ENCODE results near the gene ZDHHC20. TPM values are rescaled to one million over a fixed set of nuclear protein-coding genes. Genes with fewer than 3 reads are reported as not detected.
"Not testable (repeated sequence)": the region's sequence is repeated elsewhere in the genome, so short reads cannot be mapped to it uniquely, and the experiment has no call there.

Gene ZDHHC20
- total RNA-seq, 1 donor from 2014 or later = 87.5 TPM

DNA sequence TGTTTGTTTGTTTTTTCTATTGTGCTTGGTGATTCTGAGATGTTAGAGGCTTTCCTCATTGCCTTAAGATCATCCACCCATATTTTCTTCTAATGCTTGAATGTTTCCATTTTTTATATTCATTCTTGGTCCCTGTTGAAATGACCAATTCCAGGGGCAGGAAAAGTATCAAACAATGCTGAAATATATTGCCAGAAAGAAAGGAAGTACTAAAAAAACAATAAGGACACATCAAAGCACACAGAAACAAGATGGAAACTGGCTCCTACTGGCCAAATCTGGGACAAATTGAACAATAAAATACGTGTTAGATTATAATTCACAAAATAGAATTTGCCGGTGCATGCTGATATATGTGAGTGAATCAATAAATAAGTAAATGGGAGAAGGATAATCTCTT is 23.9 kb downstream of the ZDHHC20 start:
- DNase-seq (ENCODE audit: low read depth) = no peak

- no peak for DNase-seq (ENCODE audit: low read depth)
These were observed 24.5 kb downstream of the ZDHHC20 start for GRCh38 chr13:21434588-21434987.

DNA sequence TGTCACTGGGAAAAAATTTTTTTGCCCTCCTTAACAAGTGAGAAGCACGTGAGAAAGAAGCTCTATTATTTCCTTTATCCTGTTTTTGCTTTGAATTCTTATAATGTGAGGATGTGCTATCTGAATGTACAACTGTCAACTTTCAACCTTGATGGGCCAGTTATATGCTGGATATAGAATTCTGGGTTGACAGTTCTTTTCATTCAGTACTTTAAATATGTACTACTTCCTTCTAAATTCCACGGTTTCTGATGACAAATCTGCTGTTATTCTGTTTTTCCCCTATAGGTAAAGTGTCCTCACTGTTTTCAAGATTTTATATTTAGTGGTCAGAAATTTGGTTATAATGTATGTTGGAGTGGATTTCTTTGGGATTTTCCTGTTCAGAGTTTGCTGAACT is 29.9 kb downstream of the ZDHHC20 start:
- DNase-seq (ENCODE audit: low read depth) = no peak

GRCh38 chr13:21427741-21428140 is 31.4 kb downstream of the ZDHHC20 start:
- DNase-seq (ENCODE audit: low read depth) = no peak

GRCh38 chr13:21426238-21426637 is 32.9 kb downstream of the ZDHHC20 start:
- peak; percentile 9 for DNase-seq (ENCODE audit: low read depth)

DNA sequence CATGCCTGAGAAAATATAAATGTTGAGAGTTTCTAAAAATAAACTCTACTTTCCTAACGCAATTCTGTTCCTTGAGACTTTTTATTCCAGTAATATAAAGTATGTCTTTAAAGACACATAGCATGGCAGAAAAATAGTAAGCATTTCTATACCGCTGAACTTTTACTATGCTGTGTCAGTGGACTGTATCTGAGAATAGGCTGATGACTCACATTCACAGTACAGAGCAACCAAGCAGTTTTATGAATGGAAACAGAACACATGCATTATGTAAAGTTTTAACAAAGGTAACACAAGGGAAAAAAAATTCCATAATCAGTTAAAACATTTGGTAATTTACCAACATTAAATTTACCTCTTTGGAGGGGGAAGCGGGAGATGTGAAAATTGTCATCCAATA is 38.4 kb downstream of the ZDHHC20 start:
- DNase-seq (ENCODE audit: low read depth) = peak; percentile 67

DNA sequence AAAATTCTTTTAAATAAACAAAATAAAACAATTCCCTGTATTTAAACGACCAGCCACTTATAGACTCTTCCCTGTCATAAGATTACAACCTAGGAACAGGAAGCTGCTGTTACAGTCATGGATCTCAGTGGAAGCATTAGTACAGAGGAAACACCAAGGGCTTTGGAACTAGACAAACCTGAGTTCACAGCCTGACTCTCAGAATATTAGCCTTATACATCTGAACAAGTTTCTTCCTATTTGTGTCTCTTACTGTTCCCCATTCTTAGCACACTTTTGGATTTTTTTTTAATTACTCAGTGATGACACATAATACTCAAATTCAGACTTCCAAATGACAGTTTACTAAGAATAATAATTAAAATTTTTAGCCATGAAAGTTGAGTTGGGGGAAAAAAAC is 46.1 kb downstream of the ZDHHC20 start:
- no peak for DNase-seq (ENCODE audit: low read depth)

GRCh38 chr13:21410453-21410852 is 48.6 kb downstream of the ZDHHC20 start:
- DNase-seq (ENCODE audit: low read depth) = not testable (repeated sequence)

DNA sequence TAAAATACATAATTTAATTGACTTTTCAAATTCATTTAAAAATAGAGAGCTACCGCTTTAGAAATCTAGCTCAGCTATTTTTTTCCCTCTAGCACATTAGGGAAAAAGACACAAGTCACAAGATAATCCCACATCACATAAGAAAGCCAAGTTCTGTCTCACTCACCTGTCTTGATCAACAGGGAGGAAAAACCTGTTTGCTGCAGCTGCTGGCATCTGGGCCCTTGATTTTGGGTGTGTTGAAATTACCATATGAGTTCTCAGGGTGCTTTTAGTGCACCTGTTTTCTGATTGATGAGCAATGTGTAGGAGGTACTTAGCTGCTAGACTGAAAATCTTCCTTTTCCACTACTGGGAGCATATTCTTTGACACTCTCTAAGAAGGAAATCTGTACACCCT is 53.8 kb downstream of the ZDHHC20 start:
- no peak for DNase-seq (ENCODE audit: low read depth)

- DNase-seq (ENCODE audit: low read depth) = peak; percentile 57
These were observed 56.4 kb downstream of the ZDHHC20 start for GRCh38 chr13:21402586-21403307.

GRCh38 chr13:21399741-21400140 is 59.4 kb downstream of the ZDHHC20 start:
- peak; percentile 10 for DNase-seq (ENCODE audit: low read depth)

GRCh38 chr13:21395953-21396352 is 63.1 kb downstream of the ZDHHC20 start:
- DNase-seq (ENCODE audit: low read depth) = no peak

DNA sequence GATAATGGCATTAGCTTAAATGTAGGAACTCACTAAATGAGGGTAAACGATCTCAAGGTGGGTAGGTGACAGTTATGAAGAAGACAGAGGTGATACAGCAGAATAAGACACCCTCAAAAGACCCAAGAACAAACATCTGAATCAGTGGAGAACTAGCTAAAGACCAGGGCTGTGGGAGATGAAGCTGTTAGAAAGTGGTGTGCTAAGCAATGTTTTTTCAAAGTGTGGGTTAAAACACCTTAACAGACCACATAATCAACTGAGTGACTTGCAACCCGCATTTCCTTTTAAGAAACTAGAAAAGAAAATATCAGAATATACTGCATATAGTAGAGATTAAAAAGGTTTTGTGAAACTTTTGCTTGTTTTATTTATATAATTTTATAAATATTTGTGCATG is 70.0 kb downstream of the ZDHHC20 start:
- no peak for DNase-seq (ENCODE audit: low read depth)

DNA sequence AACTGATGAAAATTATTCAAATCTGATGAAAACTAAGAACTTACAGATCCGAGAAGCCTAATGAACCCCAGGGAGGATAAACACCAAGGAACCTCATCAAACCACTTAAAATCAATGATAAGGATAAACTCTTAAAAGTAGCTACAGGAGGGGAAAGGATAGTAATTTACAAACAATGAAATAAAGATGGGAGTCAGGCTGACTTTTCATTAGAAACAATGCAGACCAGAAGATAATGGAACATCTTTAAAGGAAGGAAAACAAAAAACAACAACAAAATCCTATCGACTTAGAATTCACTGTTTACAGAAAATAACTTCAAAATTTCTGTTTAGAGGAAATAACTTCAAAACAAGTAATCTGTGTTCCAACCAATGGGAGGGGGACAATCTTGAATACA is 73.4 kb downstream of the ZDHHC20 start:
- DNase-seq (ENCODE audit: low read depth) = no peak

GRCh38 chr13:21383090-21383489 is 76.0 kb downstream of the ZDHHC20 start:
- DNase-seq (ENCODE audit: low read depth) = no peak

DNA sequence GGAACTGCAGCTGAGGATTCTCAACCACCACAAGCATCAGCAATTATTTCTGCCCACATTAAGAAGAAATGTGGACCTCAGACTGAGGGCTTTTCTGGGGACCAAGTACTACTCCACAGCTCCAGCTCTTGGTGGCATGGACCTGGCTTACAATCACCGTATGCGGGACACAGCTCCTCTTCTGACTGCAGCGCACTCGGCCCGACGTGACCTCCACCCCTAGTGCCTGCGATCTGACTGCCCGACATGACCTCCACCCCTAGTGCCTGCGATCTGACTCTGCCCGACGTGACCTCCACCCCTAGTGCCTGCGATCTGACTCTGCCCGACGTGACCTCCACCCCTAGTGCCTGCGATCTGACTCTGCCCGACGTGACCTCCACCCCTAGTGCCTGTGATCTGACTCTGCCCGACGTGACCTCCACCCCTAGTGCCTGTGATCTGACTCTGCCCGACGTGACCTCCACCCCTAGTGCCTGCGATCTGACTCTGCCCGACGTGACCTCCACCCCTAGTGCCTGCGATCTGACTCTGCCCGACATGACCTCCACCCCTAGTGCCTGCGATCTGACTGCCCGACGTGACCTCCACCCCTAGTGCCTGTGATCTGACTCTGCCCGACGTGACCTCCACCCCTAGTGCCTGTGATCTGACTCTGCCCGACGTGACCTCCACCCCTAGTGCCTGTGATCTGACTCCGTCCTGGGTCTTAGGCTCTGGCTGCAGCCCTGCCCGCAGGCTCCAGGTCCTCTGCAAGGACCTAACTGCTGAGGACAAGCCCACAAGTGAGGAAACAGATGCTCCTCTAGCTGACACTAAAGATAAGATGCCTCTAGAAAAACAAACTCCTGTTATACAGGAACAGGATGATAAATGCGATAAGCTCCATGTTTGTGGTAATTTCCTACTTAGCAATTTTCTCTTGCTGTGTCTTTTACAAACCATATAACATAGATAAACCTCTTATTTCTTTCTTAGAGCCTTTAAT is 81.8 kb downstream of the ZDHHC20 start:
- DNase-seq (ENCODE audit: low read depth) = not testable (repeated sequence)

DNA sequence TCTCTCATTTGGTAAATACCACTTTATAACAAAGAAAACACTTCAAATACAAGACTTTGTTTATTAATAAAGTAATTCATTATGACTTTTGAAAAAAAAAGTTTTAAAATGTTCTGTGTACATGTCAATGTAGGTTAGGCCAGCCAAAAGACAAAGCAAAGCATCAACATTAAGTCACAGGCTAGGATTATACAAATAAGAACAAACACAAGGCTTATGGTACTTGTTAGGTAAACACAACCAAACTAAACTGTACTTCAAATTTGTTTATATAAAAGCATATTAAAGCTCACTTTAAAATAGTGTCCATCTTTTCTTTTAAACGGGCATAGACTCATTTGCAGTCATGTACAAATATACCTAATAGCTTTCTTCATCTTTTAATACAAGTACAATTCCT is 86.6 kb downstream of the ZDHHC20 start:
- DNase-seq (ENCODE audit: low read depth) = no peak

GRCh38 chr13:21371011-21371410 is 88.1 kb downstream of the ZDHHC20 start:
- peak; percentile 4 for DNase-seq (ENCODE audit: low read depth)

DNA sequence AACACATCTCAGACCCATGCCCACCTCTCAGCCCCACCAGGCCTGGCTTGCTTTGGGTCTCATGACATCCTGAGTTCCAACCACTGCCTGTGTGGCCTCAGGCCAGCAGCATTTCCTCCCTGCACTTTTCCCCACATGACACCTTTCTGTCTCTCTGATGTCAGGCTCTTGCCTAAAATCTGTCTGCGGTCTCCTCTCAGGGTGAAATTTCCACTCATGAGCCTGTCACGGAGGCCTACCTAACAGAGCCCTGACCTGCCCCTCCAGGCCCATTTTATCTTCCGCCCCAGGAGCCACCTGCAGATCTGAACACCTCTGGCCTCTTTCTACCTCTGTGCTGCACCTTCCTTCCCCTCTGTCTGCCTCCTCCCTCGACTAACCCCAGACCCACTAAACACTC is 93.5 kb downstream of the ZDHHC20 start:
- DNase-seq (ENCODE audit: low read depth) = no peak

- no peak for DNase-seq (ENCODE audit: low read depth)
These were observed 94.2 kb downstream of the ZDHHC20 start for GRCh38 chr13:21364916-21365315.

GRCh38 chr13:21364357-21364756 is 94.7 kb downstream of the ZDHHC20 start:
- no peak for DNase-seq (ENCODE audit: low read depth)

GRCh38 chr13:21362741-21363140 is 96.4 kb downstream of the ZDHHC20 start:
- DNase-seq (ENCODE audit: low read depth) = no peak

DNA sequence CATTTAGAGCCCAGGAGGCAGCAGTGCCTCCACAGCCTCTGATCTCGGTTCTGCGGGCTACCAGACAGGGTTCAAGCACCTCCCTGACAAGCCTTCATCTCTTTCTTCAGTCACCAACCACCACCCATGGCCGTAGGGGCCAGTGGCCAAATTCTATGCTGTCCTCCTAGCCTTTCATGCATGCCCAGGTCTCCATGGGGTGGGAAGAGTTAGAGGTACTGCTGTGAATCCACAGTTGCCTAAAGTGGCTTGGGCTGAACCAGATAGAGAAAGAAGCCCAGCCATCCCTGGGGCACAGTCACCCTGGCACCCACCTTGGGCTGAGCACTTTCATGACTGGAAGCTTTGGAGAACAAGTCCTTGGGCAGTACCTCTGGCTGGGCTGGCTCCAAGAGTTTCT is 97.4 kb downstream of the ZDHHC20 start:
- no peak for DNase-seq (ENCODE audit: low read depth)
